ENCODE results near the gene SPOCK2. TPM values are rescaled to one million over a fixed set of nuclear protein-coding genes. Genes with fewer than 3 reads are reported as not detected.

The SPOCK2 gene
- total RNA-seq, 1 donor from 2014 or later: 9.7 TPM

DNA sequence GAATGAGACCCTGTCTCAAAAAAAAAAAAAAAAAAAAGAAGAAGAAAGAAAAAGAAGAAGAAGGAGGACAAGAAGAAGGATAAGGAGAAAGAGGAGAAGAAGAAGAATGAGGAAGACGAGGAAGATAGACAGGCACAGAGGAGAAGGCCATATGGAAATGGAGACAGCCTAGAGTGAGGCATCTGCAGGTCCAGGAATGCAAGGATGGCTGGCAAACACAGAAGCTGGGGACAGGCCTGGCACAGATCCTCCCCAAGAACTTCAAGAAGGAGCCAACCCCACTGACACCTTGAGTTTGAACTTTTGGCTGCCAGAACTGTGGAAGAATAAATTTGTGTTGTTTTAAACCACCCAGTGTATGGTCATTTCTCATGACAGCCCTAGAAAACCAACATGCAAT, 38.9 kb downstream of the SPOCK2 start:
- no peak overlapping the region for H3K4me3 ChIP-seq
- TF ChIP-seq CTCF (IDR thresholded peaks at IDR 0.05): no peak
- no peak overlapping the region for H3K27ac ChIP-seq
- no peak for DNase-seq (ENCODE audit: low spot score in 2 of 2)
- no peaks in the 10 kb centered on the region for H3K27me3 ChIP-seq
- H3K36me3 ChIP-seq: no peaks in the 10 kb centered on the region
- intact Hi-C loops (cut with DNase I): loop anchor here (2.0 to 10.0 kb wide), 2 partner anchors 287 to 735 kb away; partner anchors contain the start of gene SLC29A3
- peaks cover 0 to 5% of the 10 kb centered on the region in 2 donors for H3K4me1 ChIP-seq
- no peaks in the 10 kb centered on the region for H3K9me3 ChIP-seq

- Histone ChIP-seq H3K27ac (no peak overlapping the region), H3K36me3 (no peaks in the 10 kb centered on the region), H3K4me1 (peaks cover 0 to 5% of the 10 kb centered on the region in 2 donors), H3K9me3 (no peaks in the 10 kb centered on the region), H3K27me3 (no peaks in the 10 kb centered on the region), H3K4me3 (no peak overlapping the region)
- intact Hi-C loops (cut with DNase I): loop anchor here (1.0 to 10.0 kb wide), 4 partner anchors 92 to 734 kb away; partner anchors contain the start of gene SLC29A3
- peak; percentile 57 to 93 for DNase-seq (ENCODE audit: low spot score in 2 of 2)
- peak; percentile 98 to 99 (median 98) for TF ChIP-seq CTCF (IDR thresholded peaks at IDR 0.05)
Observed at GRCh38 chr10:72048450-72049124, 39.8 kb downstream of the SPOCK2 start.

- H3K27ac ChIP-seq: peak overlapping the region; percentile 79 to 87
Observed at GRCh38 chr10:72045586-72045985, 42.8 kb downstream of the SPOCK2 start.

DNA sequence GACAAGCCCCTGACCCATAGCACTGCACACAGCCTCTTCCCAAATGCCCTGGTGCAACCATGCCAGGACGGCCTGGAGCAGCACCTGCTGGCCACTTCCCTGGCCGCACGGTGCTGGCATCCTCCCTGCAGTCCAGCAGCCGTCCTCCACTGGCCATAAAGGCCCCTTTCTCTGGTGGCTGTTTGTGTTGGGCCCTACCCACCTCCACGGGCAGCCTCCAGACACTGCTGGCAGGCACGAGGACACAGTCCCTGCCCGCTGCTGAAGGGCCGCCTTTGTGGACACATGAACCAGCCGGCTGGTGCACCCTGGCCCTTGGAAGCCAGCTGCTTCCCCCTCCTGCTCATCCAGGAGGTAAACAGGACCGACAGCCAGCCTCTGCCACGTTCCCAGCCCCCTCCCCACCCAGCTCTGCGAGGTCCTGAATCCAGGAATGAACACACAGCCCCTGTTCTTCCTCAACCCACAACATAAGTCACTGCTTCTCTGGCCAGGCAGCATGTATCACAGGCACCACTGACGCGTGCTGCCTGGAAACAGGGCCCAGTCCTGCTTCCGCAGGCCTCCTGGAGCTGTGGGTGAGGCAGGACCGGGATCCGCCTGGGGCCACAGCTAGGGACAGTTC, 43.8 kb downstream of the SPOCK2 start:
- intact Hi-C loops (cut with DNase I): loop anchor here (1.0 to 10.0 kb wide), 2 partner anchors 88 to 730 kb away; partner anchors contain the start of gene SLC29A3

More at GRCh38 chr10:72045586-72045985, 42.8 kb downstream of the SPOCK2 start:
- H3K9me3 ChIP-seq: no peaks in the 10 kb centered on the region
- H3K4me3 ChIP-seq: no peak overlapping the region
- no peaks in the 10 kb centered on the region for H3K27me3 ChIP-seq
- TF ChIP-seq CTCF (IDR thresholded peaks at IDR 0.05): no peak
- DNase-seq (ENCODE audit: low spot score in 2 of 2): no peak
- H3K36me3 ChIP-seq: no peaks in the 10 kb centered on the region
- H3K4me1 ChIP-seq: peaks cover 0 to 5% of the 10 kb centered on the region in 2 donors
- intact Hi-C loops (cut with DNase I): loop anchor here (10.0 kb wide), 1 partner anchor 731 kb away; the partner anchor contains the start of gene SLC29A3

More for the DNA sequence above, 43.8 kb downstream of the SPOCK2 start:
- H3K9me3 ChIP-seq: no peaks in the 10 kb centered on the region
- H3K4me1 ChIP-seq: peaks cover 0 to 5% of the 10 kb centered on the region in 2 donors
- peak overlapping the region in 1 of 2 donors; percentile 28 for H3K4me3 ChIP-seq
- peak overlapping the region; percentile 79 to 87 for H3K27ac ChIP-seq
- no peaks in the 10 kb centered on the region for H3K36me3 ChIP-seq
- TF ChIP-seq CTCF (IDR thresholded peaks at IDR 0.05): peak; percentile 55 to 83 (median 78)
- DNase-seq (ENCODE audit: low spot score in 2 of 2): peak in 1 of 2 donors; percentile 78
- no peaks in the 10 kb centered on the region for H3K27me3 ChIP-seq

Measured in ascending aorta (tissue), 2 donors.